HG02678 (cell line): ENCODE data around the gene FHIT.

ENCODE experiments used
- ATAC-seq: cut with Tn5 transposase; IDR thresholded peaks from one replicate; pipeline ENCODE4 v1.9.1; 2021; ENCODE audit warnings: mild to moderate bottlenecking, moderate library complexity; ENCODE audit not compliant: unreplicated experiment

FHIT gene

GRCh38 chr3:59798372-59799086, 1452.7 kb downstream of the FHIT start:
- no peak for ATAC-seq

DNA sequence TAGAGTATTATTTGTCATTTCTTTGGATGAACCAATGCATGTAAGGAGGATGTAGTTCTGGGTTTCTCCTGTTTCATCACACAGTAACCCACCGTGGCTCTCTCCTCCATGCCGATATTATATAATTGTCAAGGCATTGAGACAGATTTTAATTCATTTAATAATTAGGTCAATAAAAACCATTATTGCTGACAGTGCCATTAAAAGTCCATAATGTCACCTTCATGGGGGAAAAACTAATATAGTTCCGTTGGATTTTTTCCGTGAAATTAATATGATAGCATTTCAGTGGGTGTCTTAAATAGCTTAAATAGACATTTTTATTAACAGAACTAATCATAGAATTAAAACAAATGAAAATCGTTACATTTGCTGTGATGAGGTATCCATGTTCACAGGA, 1453.7 kb downstream of the FHIT start:
- no peak for ATAC-seq

GRCh38 chr3:59796456-59796855, 1454.8 kb downstream of the FHIT start:
- ATAC-seq = no peak

- no peak for ATAC-seq
Observed at GRCh38 chr3:59795756-59796155, 1455.5 kb downstream of the FHIT start.

- no peak for ATAC-seq
Observed at GRCh38 chr3:59793976-59794375, 1457.3 kb downstream of the FHIT start.

DNA sequence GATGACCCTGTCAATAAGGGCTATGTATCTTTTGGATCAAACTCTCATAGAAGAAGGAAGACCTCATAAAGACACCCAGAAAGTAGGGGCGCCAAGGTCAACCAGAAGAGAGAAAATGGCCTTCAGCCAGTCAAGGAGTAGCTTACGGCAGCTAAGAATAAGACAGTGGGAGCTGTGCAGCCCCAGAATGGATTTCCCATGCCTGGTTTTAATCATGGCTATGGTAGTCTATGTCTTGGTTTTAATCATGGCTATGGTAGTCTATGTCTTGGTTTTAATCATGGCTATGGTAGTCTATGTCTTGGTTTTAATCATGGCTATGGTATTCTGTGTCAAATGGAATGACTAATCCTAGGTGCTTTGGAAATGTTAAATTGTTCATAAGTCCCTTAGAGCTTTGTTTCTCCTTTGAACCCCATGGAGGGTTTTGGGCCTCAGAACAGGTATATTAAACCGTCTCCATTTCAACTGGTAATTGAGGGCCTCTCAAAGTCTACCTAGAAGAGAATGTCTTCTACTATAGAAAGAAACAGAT, 1459.4 kb downstream of the FHIT start:
- ATAC-seq = no peak

DNA sequence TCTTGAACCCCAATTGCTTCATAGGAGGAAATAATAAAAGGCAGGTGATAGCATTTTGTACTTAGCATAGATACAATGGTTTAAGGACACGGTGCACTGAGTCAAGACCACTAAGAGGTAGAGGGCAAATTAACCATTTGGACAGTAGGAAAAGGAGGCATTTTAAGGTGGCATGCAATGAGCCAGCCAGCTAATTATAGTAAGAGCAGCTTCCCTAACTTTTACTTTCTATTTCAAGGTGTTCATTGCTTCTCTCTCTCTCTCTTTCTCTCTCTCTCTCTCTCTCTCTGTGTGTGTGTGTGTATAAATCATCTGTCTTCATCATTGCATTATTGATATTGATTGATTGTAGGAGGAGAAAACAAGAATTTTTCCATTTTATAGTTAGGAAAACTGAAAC, 1461.0 kb downstream of the FHIT start:
- no peak for ATAC-seq

GRCh38 chr3:59788801-59789200, 1462.5 kb downstream of the FHIT start:
- ATAC-seq = no peak

- ATAC-seq = no peak
Observed at GRCh38 chr3:59788133-59788532, 1463.1 kb downstream of the FHIT start.

GRCh38 chr3:59786374-59786773, 1464.9 kb downstream of the FHIT start:
- ATAC-seq = no peak

GRCh38 chr3:59784164-59784563, 1467.1 kb downstream of the FHIT start:
- no peak for ATAC-seq

DNA sequence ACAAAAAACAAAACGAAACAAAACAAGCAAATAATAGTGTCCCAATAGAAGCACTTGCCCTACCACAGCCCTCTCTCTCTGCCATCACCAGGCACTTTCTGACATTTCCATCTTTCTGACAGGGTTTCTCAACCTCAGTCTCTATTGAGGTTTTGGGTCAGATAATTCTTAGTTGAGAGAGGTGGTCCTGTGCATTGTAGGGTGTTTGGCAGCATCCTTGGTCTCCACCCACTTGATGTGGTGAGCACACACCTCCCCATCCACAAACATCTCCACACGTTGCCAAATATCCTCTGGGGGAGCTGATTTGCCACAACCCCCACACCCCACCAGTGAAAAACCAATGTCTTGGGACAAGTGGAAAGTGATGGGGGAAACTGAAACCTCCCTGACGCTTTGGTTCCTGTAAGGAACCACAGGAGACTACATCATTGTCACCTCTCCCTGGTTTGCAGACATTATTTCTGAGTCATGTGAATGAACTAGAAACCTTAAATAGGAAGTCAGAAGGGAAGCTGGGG, 1467.7 kb downstream of the FHIT start:
- no peak for ATAC-seq

DNA sequence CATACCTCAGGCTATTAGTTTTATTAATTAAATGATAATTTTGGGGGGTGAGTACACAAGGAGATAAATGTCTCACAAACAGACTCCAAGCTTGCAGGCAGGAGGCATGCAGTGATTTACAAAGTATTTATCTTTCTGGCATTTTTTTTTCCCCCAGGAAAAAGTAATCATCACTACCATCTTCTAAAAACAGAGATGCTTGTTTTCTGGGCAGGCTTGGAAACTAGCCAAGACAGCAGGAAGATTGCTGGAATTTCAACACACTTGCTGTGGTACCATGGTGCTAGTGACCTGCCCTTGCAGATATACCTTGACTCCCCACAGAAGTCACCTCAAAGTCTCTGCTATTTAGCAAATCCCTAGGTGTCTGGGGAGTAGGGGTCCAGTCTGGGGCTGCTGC, 1468.6 kb downstream of the FHIT start:
- no peak for ATAC-seq

DNA sequence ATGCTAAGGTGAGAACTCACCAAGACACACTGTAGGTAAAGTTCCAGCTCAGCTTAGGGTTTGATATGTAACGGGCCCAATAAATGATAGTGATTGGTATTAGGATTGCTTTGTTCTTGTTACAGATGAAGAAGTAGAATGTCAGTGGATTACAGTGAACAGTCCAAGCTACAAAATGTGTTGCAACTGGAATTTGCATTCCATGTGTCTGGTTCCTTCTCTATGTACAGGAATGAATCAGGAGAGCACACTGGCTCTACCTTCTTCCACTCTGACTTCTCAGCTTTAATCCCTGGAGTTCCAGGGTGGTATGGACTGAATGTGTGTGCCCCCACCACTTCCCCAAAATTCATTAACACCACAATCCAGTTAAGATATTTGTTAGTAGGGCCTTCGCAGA, 1471.0 kb downstream of the FHIT start:
- ATAC-seq = no peak

- ATAC-seq = no peak
Observed at GRCh38 chr3:59779260-59779659, 1472.0 kb downstream of the FHIT start.

DNA sequence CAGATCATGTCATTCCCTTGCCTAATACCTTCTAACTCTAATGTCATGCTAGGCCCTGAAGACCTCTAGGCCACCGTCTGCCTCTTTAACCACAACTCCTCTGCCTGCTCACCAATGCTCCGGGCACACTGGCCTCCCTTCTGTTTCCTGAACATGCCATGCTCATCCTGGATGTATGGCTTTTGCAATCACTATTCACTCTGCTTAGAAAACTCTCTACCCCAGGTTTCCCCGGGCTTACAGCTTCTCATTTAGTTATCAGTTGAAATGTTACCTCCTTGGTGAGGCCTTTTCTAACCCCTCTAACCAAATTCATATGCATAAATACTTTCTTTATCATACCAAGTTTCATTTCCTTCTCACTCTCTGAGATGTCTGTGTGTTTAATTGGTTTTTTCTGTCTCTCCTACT, 1473.6 kb downstream of the FHIT start:
- ATAC-seq = no peak

GRCh38 chr3:59777066-59777465, 1474.2 kb downstream of the FHIT start:
- no peak for ATAC-seq

GRCh38 chr3:59775761-59776325, 1475.4 kb downstream of the FHIT start:
- no peak for ATAC-seq

- ATAC-seq = no peak
Observed at GRCh38 chr3:59775106-59775505, 1476.1 kb downstream of the FHIT start.

DNA sequence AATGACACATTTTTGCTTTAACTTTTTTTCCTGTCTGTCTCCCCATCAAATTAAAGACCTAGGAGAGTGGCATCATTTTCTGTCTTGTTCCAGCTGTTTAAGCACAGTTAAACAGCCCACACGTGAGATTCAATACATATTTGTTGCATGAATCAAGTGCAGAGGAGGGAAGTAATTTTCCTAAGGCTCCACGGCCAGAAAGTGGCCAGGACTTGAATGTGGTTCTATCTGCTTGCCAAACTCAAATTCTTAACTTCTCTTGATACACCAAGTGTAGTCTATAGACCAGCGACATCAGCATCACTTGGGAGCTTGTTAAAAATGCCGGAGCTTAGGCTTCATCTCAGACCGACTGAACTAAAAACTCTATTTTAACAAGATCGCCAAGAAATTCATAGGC, 1476.6 kb downstream of the FHIT start:
- ATAC-seq = no peak

GRCh38 chr3:59774000-59774399, 1477.3 kb downstream of the FHIT start:
- no peak for ATAC-seq
